Activated CD4-positive, alpha-beta T cell treated with anti-CD3 and anti-CD28 coated beads, Interleukin-2, Interleukin-6, amounts not matched to agents 100 ng/mL and 50 ng/mL, durations not matched to agents 16 hours and 8 hours (primary cell): ENCODE results near the gene FRG2C.
"Not testable (repeated sequence)": the region's sequence is repeated elsewhere in the genome, so short reads cannot be mapped to it uniquely, and the experiment has no call there.

ENCODE experiments used
- DNase-seq: peaks from one replicate; pipeline ENCODE4 v3.0.0-alpha.2; 2020

FRG2C gene

DNA sequence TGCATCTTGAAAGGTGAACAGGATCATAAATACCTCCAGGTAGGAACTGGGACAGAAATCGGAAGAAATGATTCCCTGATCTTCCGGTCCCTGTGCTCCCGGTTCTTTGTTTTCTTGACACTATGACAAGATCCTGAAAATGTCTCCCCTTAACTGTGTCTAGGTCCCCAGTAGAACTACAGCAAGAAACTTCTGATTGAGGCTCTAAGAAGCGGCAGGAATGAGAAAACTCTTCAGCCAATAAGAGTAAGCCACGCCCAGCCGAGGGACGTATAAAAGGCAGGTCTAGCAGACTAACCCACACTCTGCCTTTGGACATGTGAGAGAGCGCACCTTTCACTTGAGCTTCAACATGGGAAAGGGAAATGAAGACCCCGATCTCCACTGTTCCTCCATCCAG, at the start of gene FRG2C:
TSS of gene FRG2C (plus strand) at position 301 of the 400 bp plus-strand sequence. CDS start at position 353, 52 bp downstream.
- not testable (repeated sequence) for DNase-seq

DNA sequence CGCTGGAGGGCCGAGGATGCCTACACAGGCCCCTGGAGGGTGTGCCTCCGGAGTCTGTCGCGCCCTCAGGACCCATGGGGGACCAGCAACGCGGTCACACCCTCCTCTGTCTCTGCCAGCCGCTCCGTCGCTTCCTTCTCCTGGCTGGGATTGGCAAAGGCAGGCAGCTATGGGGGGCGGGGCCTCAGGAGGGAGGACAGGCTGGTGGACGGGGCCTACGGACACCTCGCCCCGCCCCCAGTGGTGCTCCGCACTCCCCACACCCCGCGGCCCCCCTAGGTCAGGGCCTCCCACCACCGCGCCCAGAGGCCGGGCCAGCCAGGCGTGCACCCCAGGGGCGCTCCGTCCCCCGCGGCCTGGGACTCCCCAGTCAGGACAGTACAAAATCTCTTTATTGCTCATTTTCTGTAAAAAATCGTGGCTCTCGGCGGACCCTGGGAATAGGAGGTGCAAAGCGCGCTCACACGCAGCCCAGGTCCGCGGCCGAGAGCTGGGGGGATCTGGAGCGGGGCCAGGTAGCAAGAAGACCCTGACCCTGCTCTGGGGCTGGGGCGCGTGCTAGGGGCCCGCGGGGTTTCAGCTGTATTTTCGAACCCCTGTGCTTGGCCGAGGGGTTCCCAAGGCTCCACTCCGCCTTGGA, 45.3 kb upstream of the FRG2C start:
- DNase-seq = not testable (repeated sequence)

DNA sequence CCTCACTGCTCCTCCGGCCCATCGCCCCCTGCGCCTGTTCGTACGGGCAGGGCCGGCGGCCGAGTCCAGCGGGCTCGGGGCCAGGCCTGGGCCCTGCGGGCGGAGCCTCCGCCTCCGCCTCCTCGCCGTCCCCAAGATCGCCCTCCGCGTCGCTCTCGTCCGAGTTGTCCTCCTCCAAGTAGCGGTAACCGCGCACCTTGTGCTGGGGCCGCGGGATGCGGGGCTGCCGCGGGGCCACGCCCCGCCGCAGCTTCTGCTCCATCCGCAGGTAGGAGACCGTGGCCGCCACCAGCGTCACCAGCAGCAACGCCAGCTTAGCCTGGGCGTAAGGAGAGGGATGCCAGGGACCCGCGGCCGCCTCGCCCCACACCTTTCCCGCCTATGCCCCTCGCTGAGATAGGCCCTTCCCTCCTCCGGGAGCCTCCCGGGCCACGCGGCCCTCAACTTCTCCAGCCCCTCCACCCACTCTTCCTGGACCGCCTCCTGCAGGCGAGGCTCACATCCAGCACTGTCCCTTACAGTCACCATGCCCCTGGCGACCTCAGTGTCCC, 44.6 kb upstream of the FRG2C start:
- not testable (repeated sequence) for DNase-seq

DNA sequence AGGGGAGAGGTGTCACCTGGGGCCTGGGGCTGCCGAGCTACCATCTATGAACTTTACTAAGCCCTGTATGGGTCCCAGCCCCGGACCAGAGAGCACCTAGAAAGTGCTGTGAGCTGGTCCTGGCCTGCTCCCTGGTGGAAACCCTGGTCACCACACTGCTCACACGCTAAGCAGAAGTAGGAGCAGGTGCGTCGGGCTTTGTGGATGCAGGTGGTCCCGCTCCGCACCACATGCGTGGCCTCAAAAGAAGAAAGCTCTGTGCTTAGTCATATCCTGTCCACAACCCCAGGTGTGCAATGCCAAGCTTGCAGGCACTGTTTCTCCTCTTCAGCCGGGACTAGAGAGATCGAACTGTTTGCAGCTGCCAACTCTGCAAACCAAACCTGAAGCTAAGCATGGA, 42.4 kb upstream of the FRG2C start:
- DNase-seq = not testable (repeated sequence)

DNA sequence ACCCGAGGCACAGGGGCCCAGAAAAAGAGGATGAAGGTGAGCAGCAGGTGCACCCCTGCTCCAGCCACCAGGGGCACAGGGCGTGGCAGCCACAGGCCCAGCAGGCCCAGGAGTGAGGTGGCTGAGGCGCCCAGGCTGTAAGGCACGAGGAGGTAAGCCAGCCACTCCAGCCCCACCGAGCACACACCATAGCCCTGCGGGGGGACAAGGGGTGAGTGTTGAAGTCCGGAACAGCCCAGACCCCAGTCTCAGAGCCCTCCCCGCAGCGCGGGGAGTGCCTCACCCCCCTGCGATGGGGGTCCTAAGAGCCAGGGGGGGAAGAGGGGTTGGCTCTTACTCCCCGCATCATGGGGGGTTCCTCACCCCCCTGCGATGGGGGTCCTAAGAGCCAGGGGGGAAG, 40.5 kb upstream of the FRG2C start:
- DNase-seq = not testable (repeated sequence)

DNA sequence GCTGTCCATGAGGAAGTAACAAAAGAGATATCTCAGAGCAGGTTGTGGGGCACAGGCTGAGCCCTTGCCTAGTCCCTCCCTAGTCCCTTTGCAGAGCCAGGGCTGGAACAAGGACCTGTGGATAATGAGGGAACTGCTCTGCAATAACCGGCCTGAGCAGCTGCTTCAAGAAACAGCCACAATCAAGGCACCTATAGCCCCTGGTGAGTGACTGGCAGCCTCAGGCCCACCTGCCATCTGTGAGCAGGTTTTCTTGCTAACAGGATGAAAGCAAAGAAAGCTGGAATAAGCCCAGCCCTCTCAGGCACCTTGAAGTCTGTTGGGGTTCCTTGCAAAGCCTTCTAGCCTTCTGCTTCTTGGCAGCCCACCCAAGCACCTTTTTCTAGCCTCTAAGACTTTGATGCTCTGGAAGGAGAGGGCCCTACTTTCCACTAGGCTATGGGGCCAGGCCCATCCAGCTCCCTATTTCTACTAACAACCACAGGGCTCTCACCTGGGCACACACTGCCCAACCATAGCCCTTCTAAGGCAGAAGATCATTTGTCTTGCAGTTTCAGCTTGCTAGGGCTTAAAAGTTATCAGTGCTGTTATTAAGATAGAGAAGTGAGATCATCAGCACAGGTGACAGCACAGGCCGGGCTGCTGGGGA, 33.1 kb upstream of the FRG2C start:
- DNase-seq = not testable (repeated sequence)

DNA sequence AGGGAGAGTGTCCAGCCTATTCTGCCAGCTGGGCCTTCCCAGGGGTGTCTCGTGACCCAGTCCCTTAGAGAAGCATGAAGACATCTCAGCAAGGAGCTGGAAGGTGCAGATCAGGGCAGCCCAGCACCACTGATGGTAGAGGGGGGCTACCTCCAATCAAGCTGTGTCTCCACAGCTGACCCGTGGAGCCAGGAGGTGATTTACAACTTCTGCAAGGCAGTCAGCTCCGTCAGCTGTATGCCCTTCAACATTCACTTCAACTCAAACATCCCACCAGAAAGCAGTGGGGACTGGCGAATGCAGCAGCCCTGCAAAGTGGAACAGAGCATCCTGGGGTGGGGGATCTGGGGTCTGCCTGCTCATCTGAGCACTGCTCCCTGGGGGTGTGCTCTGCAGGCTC, 32.6 kb upstream of the FRG2C start:
- DNase-seq = no peak

DNA sequence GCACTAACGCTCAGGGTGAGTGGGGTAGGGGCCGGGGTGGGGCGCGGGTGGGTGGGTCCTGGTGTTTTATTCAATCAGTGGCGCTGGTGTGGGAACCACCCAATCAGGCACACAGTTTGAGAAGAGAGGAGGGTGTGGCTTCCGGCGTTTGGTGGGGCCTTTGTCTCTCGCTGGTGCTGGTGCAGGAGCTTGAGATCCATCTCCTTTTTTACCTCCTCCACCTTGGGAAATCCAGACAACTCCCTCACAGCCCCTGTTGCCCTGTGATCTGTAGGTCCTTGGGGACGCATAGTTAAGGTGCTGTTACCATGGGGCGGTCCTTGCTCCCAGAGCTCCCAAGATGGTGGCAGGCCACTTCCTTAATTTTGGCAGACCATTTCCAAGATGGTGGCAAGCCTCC, 25.2 kb upstream of the FRG2C start:
- DNase-seq = not testable (repeated sequence)

DNA sequence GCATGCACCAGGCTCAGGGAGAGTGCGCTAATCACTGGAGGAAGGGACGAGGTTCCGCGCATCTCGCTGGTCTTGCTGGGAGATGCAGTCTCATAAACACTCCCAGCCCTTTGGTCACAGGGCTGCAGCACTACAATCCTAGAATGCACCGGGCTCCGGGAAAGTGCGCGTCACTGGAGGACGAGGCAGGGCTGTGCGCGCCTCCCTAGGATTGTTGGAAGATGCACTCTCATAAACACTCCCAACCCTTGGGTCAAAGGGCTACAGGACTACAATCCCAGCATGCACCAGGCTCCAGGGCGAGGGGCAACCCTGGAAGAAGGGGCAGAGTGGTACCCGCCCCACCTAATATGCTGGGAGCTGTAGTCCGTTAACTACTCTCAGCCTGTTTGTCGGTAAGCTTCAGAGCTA, 23.0 kb upstream of the FRG2C start:
- DNase-seq = peak; percentile 58

DNA sequence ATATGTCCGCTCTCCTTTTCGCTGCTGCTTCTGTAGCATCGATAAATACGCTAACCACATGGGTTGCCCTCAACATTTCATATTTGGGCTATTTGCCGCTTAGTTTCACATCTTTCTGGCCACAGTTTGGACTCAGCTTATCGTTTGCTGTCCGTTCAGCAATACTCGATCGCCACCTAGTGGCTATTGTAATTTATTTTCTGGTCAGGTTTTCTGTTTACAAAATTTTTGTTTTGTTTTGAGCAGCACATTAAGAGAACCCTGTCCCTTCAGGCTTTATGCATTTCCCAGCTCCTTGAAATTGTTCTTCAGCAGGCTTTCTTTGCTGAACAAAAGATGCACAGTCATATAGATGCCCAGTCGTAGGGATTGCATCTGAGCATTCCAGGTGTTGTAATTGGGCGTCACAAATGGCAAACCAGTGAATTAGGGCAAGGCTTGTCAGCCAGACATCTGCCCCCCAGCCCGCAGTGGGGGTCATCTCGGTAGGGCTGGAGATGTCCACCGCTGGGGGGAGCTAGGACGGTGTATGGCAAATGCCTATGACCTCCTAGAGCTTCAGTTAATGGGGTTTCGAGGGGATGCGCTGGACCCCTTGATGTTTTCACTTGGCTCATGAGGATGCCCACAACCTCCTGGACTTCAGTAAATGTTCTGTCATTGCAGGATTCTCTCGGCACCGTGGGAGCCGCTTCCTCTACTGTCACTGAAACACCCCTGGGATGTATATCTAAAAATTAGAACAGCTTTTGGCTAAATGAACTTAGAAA, 20.9 kb upstream of the FRG2C start:
- DNase-seq = peak; percentile 51

DNA sequence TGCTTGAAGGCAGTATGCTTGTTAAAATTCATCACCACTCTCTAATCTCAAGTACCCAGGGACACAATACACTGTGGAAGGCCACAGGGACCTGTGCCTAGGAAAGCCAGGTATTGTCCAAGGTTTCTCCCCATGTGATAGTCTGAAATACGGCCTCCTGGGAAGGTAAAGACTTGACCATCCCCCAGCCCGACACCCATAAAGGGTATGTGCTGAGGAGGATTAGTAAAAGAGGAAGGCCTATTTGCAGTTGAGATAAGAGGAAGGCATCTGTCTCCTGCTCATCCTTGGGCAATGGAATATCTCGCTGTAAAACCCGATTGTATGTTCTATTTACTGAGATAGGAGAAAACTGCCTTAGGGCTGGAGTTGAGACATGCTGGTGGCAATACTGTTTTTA, 18.6 kb upstream of the FRG2C start:
- not testable (repeated sequence) for DNase-seq

DNA sequence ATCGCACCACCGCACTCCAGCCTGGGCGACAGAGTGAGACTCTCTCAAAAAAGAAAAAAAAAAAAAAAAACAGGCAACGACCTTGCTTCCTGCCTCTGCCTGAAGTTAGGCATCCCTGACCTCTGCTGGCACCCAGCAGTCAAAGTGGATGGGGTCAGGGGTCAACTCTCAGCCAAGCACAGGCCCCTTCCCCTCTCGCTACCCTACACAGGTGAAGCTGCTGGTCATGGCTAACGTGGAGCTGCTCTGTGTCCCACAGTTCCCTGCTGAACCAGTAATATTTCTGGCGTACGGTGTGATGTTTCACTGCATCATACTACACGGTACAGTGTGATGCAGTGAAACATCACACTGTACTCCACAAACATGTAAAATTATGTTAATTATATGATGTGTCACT, 13.9 kb upstream of the FRG2C start:
- no peak for DNase-seq

DNA sequence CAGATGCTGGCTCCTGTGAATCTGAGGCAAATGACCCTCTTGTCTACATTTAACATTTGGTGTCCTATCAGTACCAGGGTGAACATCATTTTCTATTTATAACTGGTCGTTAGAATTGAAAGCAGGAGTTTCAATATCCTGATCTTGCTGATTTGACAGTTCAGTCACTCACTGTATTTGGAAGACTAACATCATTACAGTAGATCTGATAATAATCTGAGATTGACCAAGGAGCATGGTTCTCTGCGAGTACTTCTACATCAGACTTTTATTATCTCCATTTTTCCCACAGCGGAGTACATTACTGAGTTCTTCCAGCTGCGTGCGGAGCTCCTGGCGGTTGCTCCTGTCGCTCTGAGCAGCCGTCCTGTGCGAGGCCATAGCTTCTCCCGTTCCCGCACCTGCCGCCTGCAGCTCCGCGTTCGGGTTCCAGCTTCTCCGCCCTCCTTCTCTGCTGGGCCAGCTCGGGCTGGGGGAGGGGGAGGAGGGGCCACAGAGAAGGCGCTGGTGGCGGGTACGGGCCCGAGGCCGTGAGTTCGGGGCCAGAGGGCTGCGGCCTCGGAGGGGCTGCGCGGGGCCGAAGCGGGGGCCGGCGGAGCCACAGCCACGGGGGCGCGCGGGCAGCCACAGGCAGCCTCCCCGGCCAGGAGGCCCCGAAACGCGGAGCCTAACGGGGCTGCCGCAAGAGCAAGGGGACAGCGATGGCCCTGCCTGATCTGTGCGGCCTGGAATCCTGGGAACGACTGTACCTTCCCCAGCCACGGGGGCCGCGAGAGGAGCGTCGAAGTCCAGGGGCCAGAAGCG, 8.8 kb upstream of the FRG2C start:
- not testable (repeated sequence) for DNase-seq

DNA sequence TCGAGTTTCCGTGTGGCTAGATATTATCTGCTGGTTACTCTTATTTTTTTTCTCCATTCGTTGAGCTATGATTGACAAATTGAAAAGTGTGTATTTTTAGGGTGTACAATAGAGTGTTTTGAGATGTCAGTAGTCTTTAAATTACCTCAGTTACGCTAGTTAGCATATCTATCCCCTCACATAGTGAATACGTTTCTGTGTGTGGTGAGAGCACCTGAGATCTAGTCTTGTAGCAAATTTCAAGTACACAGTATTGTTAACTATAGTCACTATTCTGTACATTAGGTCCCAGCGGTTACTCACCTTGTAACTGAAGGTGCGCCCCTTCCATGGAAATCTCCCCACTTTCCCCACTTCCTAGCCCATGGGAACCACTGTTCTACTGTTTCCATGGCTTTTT, 8.2 kb upstream of the FRG2C start:
- not testable (repeated sequence) for DNase-seq

DNA sequence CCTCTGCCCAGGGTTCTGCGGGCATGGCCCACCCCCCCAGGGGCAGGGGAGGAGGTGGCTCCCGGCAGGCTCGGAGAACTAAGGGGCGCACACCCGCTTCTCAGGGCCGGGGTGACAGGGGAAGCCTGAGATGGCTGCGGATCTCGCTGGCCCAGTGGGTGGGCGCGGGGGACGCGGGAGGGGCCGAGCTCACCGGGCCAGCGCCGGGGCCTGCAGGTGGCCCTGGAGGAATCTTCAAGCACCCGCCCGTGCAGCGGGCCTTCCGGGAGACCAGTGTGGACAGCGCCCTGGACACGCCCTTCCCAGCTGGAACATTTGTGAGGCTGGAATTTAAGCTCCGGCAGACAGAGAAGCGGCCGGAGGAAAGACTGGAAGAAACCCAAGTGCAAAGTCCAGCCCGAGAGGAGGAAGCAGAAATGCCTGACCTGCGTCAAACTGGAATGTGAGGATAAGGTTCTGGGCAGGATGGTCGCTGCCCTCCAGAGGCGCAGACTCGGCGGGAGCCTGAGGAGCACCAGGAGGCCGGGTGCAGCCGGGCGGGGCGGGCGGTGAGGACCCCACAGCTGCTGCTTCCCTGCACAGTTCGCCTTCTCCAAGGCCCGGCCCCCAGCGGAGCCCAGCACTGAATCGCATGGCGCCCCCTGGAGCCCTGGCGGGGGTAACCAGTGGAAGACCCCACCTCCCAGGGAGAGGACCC, 5.6 kb upstream of the FRG2C start:
- not testable (repeated sequence) for DNase-seq

DNA sequence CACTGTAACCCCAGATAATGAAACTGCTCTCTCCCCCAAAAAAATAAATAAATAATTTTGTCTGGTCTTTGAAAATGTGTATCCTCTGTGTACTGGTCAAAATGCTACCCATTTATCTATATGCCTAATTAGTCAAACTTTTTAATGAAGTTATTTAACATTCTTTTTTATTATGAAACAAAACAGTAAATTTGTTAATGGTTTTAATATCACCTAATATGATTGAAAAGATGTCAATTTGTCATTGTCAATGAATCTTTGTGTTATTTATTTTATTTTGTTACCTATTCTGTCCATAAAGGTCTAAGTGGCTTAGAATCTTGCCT, 5.1 kb upstream of the FRG2C start:
- not testable (repeated sequence) for DNase-seq

DNA sequence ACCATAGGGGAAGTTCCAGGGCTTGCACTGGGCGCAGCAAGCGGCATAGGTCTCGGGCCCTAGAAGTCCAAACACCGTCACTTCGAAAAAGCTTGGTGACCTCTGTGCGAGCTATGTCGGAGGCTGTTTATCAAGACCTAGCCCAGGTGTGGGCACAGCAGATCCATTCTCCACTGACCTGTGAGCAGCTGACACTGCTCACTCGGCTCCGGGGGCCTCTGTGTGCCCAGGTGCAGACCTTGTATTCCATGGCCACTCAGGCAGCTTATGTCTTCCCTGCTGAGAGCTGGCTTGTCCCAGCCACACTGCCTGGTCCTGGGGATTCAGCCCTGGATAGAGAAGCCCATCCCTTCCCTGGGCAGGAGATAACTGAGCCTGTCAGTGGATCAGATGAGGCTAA, 1.5 kb downstream of the FRG2C start:
- DNase-seq = not testable (repeated sequence)

DNA sequence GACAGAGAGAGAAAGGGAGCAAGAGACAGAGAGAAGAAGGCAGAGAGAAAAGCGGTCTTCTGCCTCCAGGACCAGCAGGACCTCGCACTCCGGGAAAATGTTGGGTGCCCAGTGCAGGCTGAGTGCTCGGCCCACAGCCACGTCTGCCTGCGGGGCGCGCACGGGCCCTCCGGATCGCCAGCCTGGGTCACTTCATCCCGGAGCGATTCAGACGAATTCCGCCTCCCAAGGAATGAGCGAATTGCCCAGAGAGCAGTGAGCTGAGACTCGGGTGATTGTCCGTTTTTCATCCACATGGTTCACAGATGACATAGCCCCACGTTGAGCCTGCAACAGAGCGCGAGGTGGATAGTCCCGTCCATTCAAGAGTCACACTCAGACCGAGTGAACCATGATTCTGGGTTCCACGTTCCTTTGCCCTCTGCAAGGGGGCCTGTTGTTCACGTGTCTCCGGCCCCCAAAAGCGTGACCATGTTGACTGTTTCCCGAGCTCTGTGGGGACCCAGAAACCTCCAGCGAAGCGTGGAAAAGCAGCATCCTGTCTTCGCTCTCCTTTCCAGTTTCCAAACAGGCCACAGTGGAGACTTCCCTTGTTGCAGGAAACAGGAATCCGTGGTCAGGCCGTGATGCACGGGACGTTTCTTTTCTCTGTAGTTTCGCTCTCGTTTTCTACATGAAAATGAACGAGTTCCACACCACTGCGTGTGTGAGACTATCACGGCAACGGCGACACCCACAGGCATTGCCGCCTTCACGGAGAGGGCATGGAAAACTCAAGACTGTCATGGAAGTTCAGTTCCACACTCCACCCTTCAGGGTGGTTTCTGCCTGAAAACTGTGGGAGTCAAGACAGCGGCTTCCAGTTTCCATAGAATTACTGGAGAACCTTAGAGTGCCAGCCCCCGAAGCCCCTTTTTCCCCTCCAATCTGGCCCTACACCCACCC, 3.9 kb downstream of the FRG2C start:
- DNase-seq = not testable (repeated sequence)

DNA sequence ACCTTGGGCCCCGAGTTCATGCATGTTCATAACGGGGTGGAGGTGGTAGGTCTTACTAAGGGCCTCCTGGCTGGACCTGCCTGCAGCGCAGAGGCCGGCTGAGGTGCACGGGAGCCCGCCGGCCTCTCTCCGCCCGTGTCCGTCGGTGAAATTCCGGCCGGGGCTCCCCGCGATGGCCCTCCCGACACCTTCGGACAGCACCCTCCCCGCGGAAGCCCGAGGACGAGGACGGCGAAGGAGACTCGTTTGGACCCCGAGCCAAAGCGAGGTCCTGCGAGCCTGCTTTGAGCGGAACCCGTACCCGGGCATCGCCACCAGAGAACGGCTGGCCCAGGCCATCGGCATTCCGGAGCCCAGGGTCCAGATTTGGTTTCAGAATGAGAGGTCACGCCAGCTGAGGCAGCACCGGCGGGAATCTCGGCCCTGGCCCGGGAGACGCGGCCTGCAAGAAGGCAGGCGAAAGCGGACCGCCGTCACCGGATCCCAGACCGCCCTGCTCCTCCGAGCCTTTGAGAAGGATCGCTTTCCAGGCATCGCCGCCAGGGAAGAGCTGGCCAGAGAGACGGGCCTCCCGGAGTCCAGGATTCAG, 4.7 kb downstream of the FRG2C start:
- DNase-seq = peak; percentile 39
